Neural cell (in vitro differentiated cells): Measurements from ENCODE around the gene FAM124A. TPM values are rescaled to one million over a fixed set of nuclear protein-coding genes. Genes with fewer than 3 reads are reported as not detected.

Source experiments
- H2AFZ ChIP-seq: fragments of 200-600, 300-800 bp; sonication (generic), shearing (Covaris generic); 2 replicates; pipeline ENCODE4 v1.6.0; 2014; ENCODE audit warnings: low read depth, mild to moderate bottlenecking, antibody characterized with exemption, low read length, moderate library complexity
- H3F3A ChIP-seq: fragments of 200-600 bp; shearing (Covaris generic); 2 replicates; pipeline ENCODE4 v1.6.1; 2016; ENCODE audit warnings: mild to moderate bottlenecking, moderate library complexity, mixed read lengths, antibody characterized with exemption, low read length; ENCODE audit not compliant: insufficient read depth, poor library complexity, severe bottlenecking
- H3K27ac ChIP-seq: fragments of 200-600, 300-800 bp; sonication (generic), shearing (Covaris generic); 2 replicates; pipeline ENCODE4 v1.5.1; 2014; ENCODE audit warnings: mild to moderate bottlenecking, low read length, moderate library complexity
- H3K27me3 ChIP-seq: fragments of 300-800, 200-600 bp; sonication (generic), shearing (Covaris generic); 2 replicates; pipeline ENCODE4 v1.6.0; 2014; ENCODE audit warnings: mild to moderate bottlenecking, low read depth, low read length, moderate library complexity; ENCODE audit not compliant: insufficient read depth
- H3K36me3 ChIP-seq: fragments of 300-800, 200-600 bp; sonication (generic), shearing (Covaris generic); 2 replicates; pipeline ENCODE4 v1.5.1; 2014; ENCODE audit warnings: mild to moderate bottlenecking, antibody characterized with exemption, low read length, moderate library complexity; ENCODE audit not compliant: insufficient read depth
- H3K4me2 ChIP-seq: fragments of 300-800, 200-600 bp; sonication (generic), shearing (Covaris generic); 2 replicates; pipeline ENCODE4 v1.6.0; 2014; ENCODE audit warnings: mild to moderate bottlenecking, low read length
- H3K4me3 ChIP-seq: fragments of 300-800, 200-600 bp; sonication (generic), shearing (Covaris generic); 2 replicates; pipeline ENCODE4 v1.5.1; 2014; ENCODE audit warnings: mild to moderate bottlenecking, low read length, moderate library complexity
- H3K79me2 ChIP-seq: fragments of 200-600 bp; shearing (Covaris generic); replicated peaks from 2 replicates; pipeline ENCODE4 v1.6.0; 2014; ENCODE audit warnings: mild to moderate bottlenecking, low read length, moderate library complexity; ENCODE audit not compliant: insufficient read depth
- H3K9ac ChIP-seq: fragments of 300-800, 200-600 bp; sonication (generic), shearing (Covaris generic); 2 replicates; pipeline ENCODE4 v1.6.1; 2016; ENCODE audit warnings: mild to moderate bottlenecking, low read length, mixed read lengths
- H3K9me2 ChIP-seq: fragments of 200-600 bp; shearing (Covaris generic); 2 replicates; pipeline ENCODE4 v1.6.1; 2016; ENCODE audit warnings: mild to moderate bottlenecking, low read length, mixed read lengths; ENCODE audit not compliant: insufficient read depth
- H3K9me3 ChIP-seq: fragments of 200-600, 300-800 bp; sonication (generic), shearing (Covaris generic); 2 replicates; pipeline ENCODE4 v1.6.1; 2016; ENCODE audit warnings: mild to moderate bottlenecking, mixed run types, low read length, moderate library complexity, mixed read lengths
- H4K20me1 ChIP-seq: fragments of 200-600 bp; shearing (Covaris generic); 2 replicates; pipeline ENCODE4 v1.6.1; 2016; ENCODE audit warnings: mild to moderate bottlenecking, mixed run types; ENCODE audit not compliant: insufficient read depth
- CTCF ChIP-seq: fragments of 450-650 bp; IDR thresholded peaks from 2 replicates; pipeline ENCODE4 v1.5.1; 2014; ENCODE audit warnings: antibody characterized with exemption, mild to moderate bottlenecking, moderate library complexity; ENCODE audit not compliant: poor library complexity, severe bottlenecking
- EP300 ChIP-seq: fragments of 450-650 bp; conservative IDR thresholded peaks from 2 replicates; pipeline ENCODE4 v1.6.1; 2014; ENCODE audit warnings: antibody characterized with exemption, mild to moderate bottlenecking, moderate library complexity; ENCODE audit not compliant: poor library complexity, severe bottlenecking
- EZH2 ChIP-seq: fragments of 200-600, 300-800 bp; shearing (Covaris generic), sonication (generic); IDR thresholded peaks from 2 replicates; pipeline ENCODE4 v1.6.1; 2014; ENCODE audit warnings: antibody characterized with exemption, low read length, borderline replicate concordance, mild to moderate bottlenecking; ENCODE audit not compliant: insufficient read depth, poor library complexity, severe bottlenecking
- MXI1 ChIP-seq: fragments of 450-650 bp; conservative IDR thresholded peaks from 2 replicates; pipeline ENCODE4 v1.6.1; 2014; ENCODE audit warnings: antibody characterized with exemption, mild to moderate bottlenecking; ENCODE audit not compliant: poor library complexity, severe bottlenecking
- POLR2AphosphoS5 ChIP-seq: IDR thresholded peaks from 2 replicates; pipeline ENCODE4 v1.6.1; 2012
- RAD21 ChIP-seq: fragments of 450-650 bp; conservative IDR thresholded peaks from 2 replicates; pipeline ENCODE4 v1.6.1; 2014; ENCODE audit warnings: antibody characterized with exemption, mild to moderate bottlenecking, moderate library complexity
- REST ChIP-seq: IDR thresholded peaks from 2 replicates; pipeline ENCODE4 v1.6.1; 2012; ENCODE audit warnings: borderline replicate concordance
- SMC3 ChIP-seq: fragments of 450-650 bp; conservative IDR thresholded peaks from 2 replicates; pipeline ENCODE4 v1.6.1; 2014; ENCODE audit warnings: antibody characterized with exemption, mild to moderate bottlenecking, moderate library complexity; ENCODE audit not compliant: poor library complexity
- TAF1 ChIP-seq: IDR thresholded peaks from 2 replicates; pipeline ENCODE4 v1.6.1; 2012; ENCODE audit warnings: low read depth
- polyA plus RNA-seq: library from polyadenylated mRNA; depleted of rRNA; stranded (reverse); fragments of >200 nt; gene quantifications from 2 replicates; pipeline ENCODE4 v1.2.3, GENCODE V29; 2014

The FAM124A gene
- polyA plus RNA-seq, 1 donor from 2014 or later = 3.0 TPM

GRCh38 chr13:51207881-51208280, 14.3 kb upstream of the FAM124A start:
- no peaks in the 10 kb centered on the region for H3K79me2 ChIP-seq
- no peaks in the 10 kb centered on the region for H3K27me3 ChIP-seq
- no peak overlapping the region for H3K9ac ChIP-seq
- no peak for TF ChIP-seq MXI1
- no peak for TF ChIP-seq CTCF
- no peak for TF ChIP-seq SMC3
- TF ChIP-seq POLR2AphosphoS5 = no peak
- TF ChIP-seq TAF1 = no peak
- no peak for TF ChIP-seq RAD21
- TF ChIP-seq EP300 = no peak
- no peak for TF ChIP-seq EZH2
- TF ChIP-seq REST = no peak
- no peaks in the 10 kb centered on the region for H3K9me2 ChIP-seq
- H2AFZ ChIP-seq = no peak overlapping the region
- H3K4me2 ChIP-seq = no peak overlapping the region
- H3K9me3 ChIP-seq = no peaks in the 10 kb centered on the region
- H3F3A ChIP-seq = no peaks in the 10 kb centered on the region
- H3K36me3 ChIP-seq = no peaks in the 10 kb centered on the region
- no peaks in the 10 kb centered on the region for H4K20me1 ChIP-seq
- H3K4me3 ChIP-seq = no peak overlapping the region
- no peak overlapping the region for H3K27ac ChIP-seq

- H3K9me2 ChIP-seq = no peaks in the 10 kb centered on the region
- H3K27me3 ChIP-seq = no peaks in the 10 kb centered on the region
- no peak overlapping the region for H3K4me2 ChIP-seq
- H3F3A ChIP-seq = no peaks in the 10 kb centered on the region
- H3K9ac ChIP-seq = no peak overlapping the region
- H4K20me1 ChIP-seq = no peaks in the 10 kb centered on the region
- H3K9me3 ChIP-seq = no peaks in the 10 kb centered on the region
- H3K4me3 ChIP-seq = no peak overlapping the region
- no peaks in the 10 kb centered on the region for H3K79me2 ChIP-seq
- TF ChIP-seq EP300 (no peak), MXI1 (no peak), RAD21 (no peak)
- no peak overlapping the region for H3K27ac ChIP-seq
- H3K36me3 ChIP-seq = no peaks in the 10 kb centered on the region
- no peak overlapping the region for H2AFZ ChIP-seq
Measured at GRCh38 chr13:51208716-51209115, 13.5 kb upstream of the FAM124A start.

GRCh38 chr13:51211910-51212309, 10.3 kb upstream of the FAM124A start:
- Histone ChIP-seq H2AFZ (no peak overlapping the region), H3K79me2 (no peaks in the 10 kb centered on the region), H3K4me2 (no peak overlapping the region), H3F3A (no peaks in the 10 kb centered on the region), H3K27me3 (no peaks in the 10 kb centered on the region), H3K4me3 (peak overlapping the region; percentile 46), H3K9ac (no peak overlapping the region), H3K9me3 (no peaks in the 10 kb centered on the region), H3K36me3 (no peaks in the 10 kb centered on the region), H3K27ac (no peak overlapping the region), H3K9me2 (no peaks in the 10 kb centered on the region), H4K20me1 (no peaks in the 10 kb centered on the region)
- TF ChIP-seq TAF1 (no peak), POLR2AphosphoS5 (no peak), CTCF (no peak), SMC3 (no peak), EP300 (no peak), RAD21 (no peak)
